Left lung (tissue), 10 donors: ENCODE results near the gene SYT3. TPM values are rescaled to one million over a fixed set of nuclear protein-coding genes. Genes with fewer than 3 reads are reported as not detected.
A peak's percentile ranks its signal among the peaks of the same experiment; 100 is the strongest.

Experiments
- ATAC-seq: fragments of 200-7000 bp; cut with Tn5 transposase; one replicate; pipeline ENCODE4 v1.9.1; 2020; ENCODE audit warnings: moderate library complexity
- DNase-seq, 4 donors: peaks; one replicate each; pipeline ENCODE4 v3.0.0-alpha.2; 2013 to 2020
- H3K27ac ChIP-seq, 2 donors: fragments of 200-600 bp; sonication (generic) in 1 of 2; one replicate each; pipeline versions ENCODE4 v1.5.0 to v1.8.0; 2020 to 2021
- H3K27me3 ChIP-seq, 2 donors: fragments of 200-600 bp; sonication (generic) in 1 of 2; one replicate each; pipeline versions ENCODE4 v1.5.0 to v1.8.0; 2020 to 2021
- H3K36me3 ChIP-seq, 2 donors: fragments of 200-600 bp; sonication (generic) in 1 of 2; one replicate each; pipeline versions ENCODE4 v1.5.0 to v1.8.0; 2020 to 2021
- H3K4me1 ChIP-seq, 2 donors: fragments of 200-600 bp; one replicate each; pipeline ENCODE4 v1.8.0; 2021
- H3K4me3 ChIP-seq, 2 donors: fragments of 200-600 bp; sonication (generic) in 1 of 2; one replicate each; pipeline versions ENCODE4 v1.5.0 to v1.8.0; 2020 to 2021; ENCODE audit warnings: mild to moderate bottlenecking in 1 of 2
- H3K9me3 ChIP-seq, 2 donors: fragments of 200-600 bp; sonication (generic) in 1 of 2; one replicate each; pipeline versions ENCODE4 v1.5.0 to v1.8.0; 2020 to 2021
- CTCF ChIP-seq, 2 donors: fragments of 200-600 bp; sonication (generic) in 1 of 2; IDR thresholded peaks; one replicate each; pipeline versions ENCODE4 v1.5.0 to v1.8.0; 2021; ENCODE audit warnings: antibody characterized with exemption in 2 of 2
- intact Hi-C, 2 donors: fragments of 100-400 bp; cut with DNase I; formaldehyde crosslinking; loops; one replicate each; pipeline versions ENCODE4 v1.11.2 to v1.14.2; 2022
- polyA plus RNA-seq, 6 donors: library from polyadenylated mRNA; unstranded; fragments of 120-200 nt; gene quantifications; one replicate each; pipeline ENCODE4 v1.2.1, GENCODE V29; 2013; ENCODE audit not compliant: insufficient read length in 6 of 6
- total RNA-seq, 2 donors: library from RNA; stranded (reverse); fragmentation: NEBNext Ultra II Directional; extraction: Animal tissue kit (Norgen Biotek cat#: 25700); gene quantifications; one replicate each; pipeline ENCODE4 v1.2.1, GENCODE V29; 2021
- donor health status: DM: no; HTN: yes; CAD: no.
- donor health status: DM: no; HTN: no; CAD: no.

Gene SYT3
- total and polyA plus RNA-seq, 8 donors, result 0.08 to 1.5 (median 0.26) TPM

GRCh38 chr19:50667177-50667758, 27.6 kb upstream of the SYT3 start:
- Histone ChIP-seq H3K27ac (no peak overlapping the region), H3K4me3 (no peak overlapping the region), H3K36me3 (no peaks in the 10 kb centered on the region), H3K27me3 (peaks cover 48 to 98% of the 10 kb centered on the region in 2 donors), H3K9me3 (no peaks in the 10 kb centered on the region), H3K4me1 (no peaks in the 10 kb centered on the region)
- no peak for DNase-seq
- intact Hi-C loops, result no loop called here
- TF ChIP-seq CTCF (IDR thresholded peaks at IDR 0.05), result no peak
- no peak for ATAC-seq

GRCh38 chr19:50666346-50667176, 26.9 kb upstream of the SYT3 start:
- Histone ChIP-seq H3K4me1 (no peaks in the 10 kb centered on the region), H3K9me3 (no peaks in the 10 kb centered on the region), H3K27me3 (peaks cover 46 to 98% of the 10 kb centered on the region in 2 donors), H3K36me3 (no peaks in the 10 kb centered on the region), H3K27ac (no peak overlapping the region), H3K4me3 (no peak overlapping the region)
- TF ChIP-seq CTCF (IDR thresholded peaks at IDR 0.05), result no peak
- intact Hi-C loops, result no loop called here
- no peak for ATAC-seq
- peak in 1 of 4 donors; percentile 71 for DNase-seq

- intact Hi-C loops, result no loop called here
- Histone ChIP-seq H3K27ac (no peak overlapping the region), H3K4me3 (no peak overlapping the region), H3K9me3 (no peaks in the 10 kb centered on the region), H3K36me3 (no peaks in the 10 kb centered on the region), H3K4me1 (peaks cover under 1 to 2% of the 10 kb centered on the region in 2 donors), H3K27me3 (peaks cover 38 to 98% of the 10 kb centered on the region in 2 donors)
- DNase-seq (no peak), ATAC-seq (no peak)
- no peak for TF ChIP-seq CTCF (IDR thresholded peaks at IDR 0.05)
These were observed 24.5 kb upstream of the SYT3 start for GRCh38 chr19:50664204-50664603.

GRCh38 chr19:50663482-50663790, 23.8 kb upstream of the SYT3 start:
- H3K4me1 ChIP-seq, result peaks cover 4 to 9% of the 10 kb centered on the region in 2 donors
- no peaks in the 10 kb centered on the region for H3K36me3 ChIP-seq
- ATAC-seq (no peak), DNase-seq (no peak)
- H3K27ac ChIP-seq, result no peak overlapping the region
- H3K9me3 ChIP-seq, result no peaks in the 10 kb centered on the region
- no peak for TF ChIP-seq CTCF (IDR thresholded peaks at IDR 0.05)
- intact Hi-C loops, result no loop called here
- peaks cover 40 to 98% of the 10 kb centered on the region in 2 donors for H3K27me3 ChIP-seq
- H3K4me3 ChIP-seq, result no peak overlapping the region

- TF ChIP-seq CTCF (IDR thresholded peaks at IDR 0.05), result no peak
- H3K4me1 ChIP-seq, result peaks cover 4 to 14% of the 10 kb centered on the region in 2 donors
- H3K27ac ChIP-seq, result no peak overlapping the region
- H3K27me3 ChIP-seq, result peaks cover 36 to 98% of the 10 kb centered on the region in 2 donors
- intact Hi-C loops, result no loop called here
- DNase-seq (no peak), ATAC-seq (no peak)
- H3K36me3 ChIP-seq, result no peaks in the 10 kb centered on the region
- H3K4me3 ChIP-seq, result no peak overlapping the region
- H3K9me3 ChIP-seq, result no peaks in the 10 kb centered on the region
These were observed 23.2 kb upstream of the SYT3 start for GRCh38 chr19:50662651-50663481.
